Lower leg skin (tissue), 4 donors: ENCODE results near the gene PIGQ. TPM values are rescaled to one million over a fixed set of nuclear protein-coding genes. Genes with fewer than 3 reads are reported as not detected.

Experiments used
- DNase-seq, 2 donors: peaks; one replicate each; pipeline ENCODE4 v3.0.0-alpha.2; 2019; ENCODE audit warnings: low spot score in 2 of 2
- H3K4me3 ChIP-seq: fragments of 200-600 bp; sonication (generic); 2 replicates; pipeline ENCODE4 v1.5.1; 2017; ENCODE audit warnings: mild to moderate bottlenecking, low read depth; ENCODE audit not compliant: poor library complexity, severe bottlenecking
- POLR2A ChIP-seq, 2 donors: fragments of 450-650 bp; IDR thresholded peaks; one replicate each; pipeline ENCODE4 v1.6.1; 2016 to 2017; ENCODE audit warnings: antibody characterized with exemption in 2 of 2, mild to moderate bottlenecking in 1 of 2, moderate library complexity in 1 of 2
- WGBS, 2 donors: methylation state at CpG; one replicate each; pipeline ENCODE4 v1.1.5; 2018; 5-methylcytosine and 5-hydroxymethylcytosine counted together
- intact Hi-C: fragments of 100-400 bp; cut with DNase I; formaldehyde crosslinking; loops from one replicate; pipeline ENCODE4 v1.15.0; 2023; ENCODE audit warnings: low total_unique reads
- total RNA-seq, 4 donors: library from RNA; depleted of rRNA; stranded (reverse); fragments of >200 nt; gene quantifications; one replicate each; pipeline ENCODE4 v1.1.0, GENCODE V29; 2016
- TF ChIP-seq, protein P1 (sequence below), 3 donors: fragments of 450-650 bp; IDR thresholded peaks; one replicate each; pipeline ENCODE4 v1.5.1; 2016; ENCODE audit warnings: antibody characterized with exemption in 3 of 3, mild to moderate bottlenecking in 3 of 3, moderate library complexity in 2 of 3

The PIGQ gene
- total RNA-seq, 4 donors from 2014 or later: 33.2 to 46.1 (median 43.5) TPM

DNA sequence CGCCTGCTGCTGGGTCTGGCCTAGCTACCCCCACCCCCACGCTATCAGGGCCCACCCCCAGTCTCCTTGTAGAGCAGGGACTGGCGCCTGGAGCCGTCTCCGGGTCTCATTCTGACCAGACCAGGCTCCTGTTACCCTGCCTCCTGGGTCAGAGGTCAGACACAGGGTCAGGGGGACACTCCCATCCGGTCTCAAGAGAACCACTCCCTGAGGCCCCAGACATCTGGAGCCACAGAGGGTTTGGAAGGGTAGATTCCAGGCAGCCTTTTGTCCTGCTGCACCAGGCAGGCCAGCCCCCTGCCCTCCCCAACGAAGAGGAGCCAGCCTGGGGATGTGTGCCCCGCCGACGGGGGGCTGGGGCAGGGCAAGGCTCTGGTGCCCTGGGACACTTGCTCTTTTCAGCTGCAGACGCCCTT, 60.1 kb downstream of the PIGQ start:
- no peak for DNase-seq
- H3K4me3 ChIP-seq: no peak overlapping the region
- 54 to 56% methylated on average over 10 to 11 of the region's 11 CpGs for WGBS, 2 donors
- TF ChIP-seq POLR2A (IDR thresholded peaks at IDR 0.05): no peak
- TF ChIP-seq, protein P1, sequence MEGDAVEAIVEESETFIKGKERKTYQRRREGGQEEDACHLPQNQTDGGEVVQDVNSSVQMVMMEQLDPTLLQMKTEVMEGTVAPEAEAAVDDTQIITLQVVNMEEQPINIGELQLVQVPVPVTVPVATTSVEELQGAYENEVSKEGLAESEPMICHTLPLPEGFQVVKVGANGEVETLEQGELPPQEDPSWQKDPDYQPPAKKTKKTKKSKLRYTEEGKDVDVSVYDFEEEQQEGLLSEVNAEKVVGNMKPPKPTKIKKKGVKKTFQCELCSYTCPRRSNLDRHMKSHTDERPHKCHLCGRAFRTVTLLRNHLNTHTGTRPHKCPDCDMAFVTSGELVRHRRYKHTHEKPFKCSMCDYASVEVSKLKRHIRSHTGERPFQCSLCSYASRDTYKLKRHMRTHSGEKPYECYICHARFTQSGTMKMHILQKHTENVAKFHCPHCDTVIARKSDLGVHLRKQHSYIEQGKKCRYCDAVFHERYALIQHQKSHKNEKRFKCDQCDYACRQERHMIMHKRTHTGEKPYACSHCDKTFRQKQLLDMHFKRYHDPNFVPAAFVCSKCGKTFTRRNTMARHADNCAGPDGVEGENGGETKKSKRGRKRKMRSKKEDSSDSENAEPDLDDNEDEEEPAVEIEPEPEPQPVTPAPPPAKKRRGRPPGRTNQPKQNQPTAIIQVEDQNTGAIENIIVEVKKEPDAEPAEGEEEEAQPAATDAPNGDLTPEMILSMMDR (IDR thresholded peaks at IDR 0.05): no peak
- intact Hi-C loops: no loop called here

DNA sequence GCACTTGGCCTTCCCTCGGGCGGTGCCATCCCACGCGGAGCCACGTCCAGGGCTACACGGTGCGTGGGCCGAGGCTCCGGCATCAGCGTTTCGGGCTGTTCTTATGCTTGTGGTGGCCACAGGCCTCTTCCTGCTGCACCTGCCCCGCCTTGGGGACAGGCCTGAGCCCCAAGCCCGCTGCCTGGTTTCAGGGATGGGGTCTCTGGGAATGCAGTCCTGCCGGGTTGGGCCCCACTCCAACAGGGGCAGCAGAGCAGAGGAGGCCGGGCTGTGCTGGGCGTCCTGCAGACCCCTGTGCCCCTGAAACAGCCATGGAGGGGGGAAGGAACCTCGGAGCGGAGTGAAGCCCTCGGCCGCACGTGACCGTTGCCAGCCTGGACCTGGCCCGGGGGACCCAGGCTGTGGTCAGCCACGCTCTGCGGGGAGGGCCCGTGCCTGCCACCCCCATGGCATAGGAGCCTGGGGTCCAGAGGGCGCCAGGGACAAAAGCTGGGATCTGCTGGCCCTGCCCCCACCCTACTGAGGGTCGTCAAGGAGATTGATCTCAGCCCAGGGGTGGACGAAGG, 60.6 kb downstream of the PIGQ start:
- intact Hi-C loops: no loop called here
- 42 to 44% methylated on average over 14 to 28 of the region's 29 CpGs for WGBS, 2 donors

DNA sequence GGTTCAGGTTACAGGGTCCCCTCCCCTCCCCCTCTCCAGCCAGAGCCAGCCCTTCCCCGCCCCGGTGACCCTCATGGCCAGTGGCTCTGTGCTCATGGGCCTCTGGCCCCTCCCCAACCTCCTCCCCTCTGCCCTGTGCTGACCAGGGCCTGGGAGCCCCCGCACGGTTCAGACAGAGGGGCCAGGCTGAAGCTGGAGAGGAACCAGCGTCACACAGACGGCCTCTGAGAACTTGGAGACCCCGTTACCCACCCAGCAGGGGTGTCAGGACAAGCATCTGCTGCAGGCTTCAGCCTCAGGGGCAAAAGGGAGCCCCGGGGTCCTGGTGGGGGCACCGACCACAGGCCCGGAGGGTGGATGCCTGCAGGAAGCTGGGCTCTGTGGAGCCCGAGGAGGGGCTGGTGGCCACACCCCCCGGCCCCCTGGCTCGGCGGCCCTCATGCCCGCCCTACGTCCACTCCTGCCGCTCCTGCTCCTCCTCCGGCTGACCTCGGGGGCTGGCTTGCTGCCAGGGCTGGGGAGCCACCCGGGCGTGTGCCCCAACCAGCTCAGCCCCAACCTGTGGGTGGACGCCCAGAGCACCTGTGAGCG, 61.1 kb downstream of the PIGQ start, which contains the start of gene WFIKKN1:
WFIKKN1 (plus strand) TSS at position 171 of the 591 bp plus-strand sequence; CDS start at position 440, 269 bp downstream.
- WGBS, 2 donors: 11% methylated on average over 18 of the region's 23 CpGs; no CpG with 5 or more reads in 1 of the 2 donors
- intact Hi-C loops: no loop called here
- DNase-seq: no peak

More for the DNA sequence above, 60.6 kb downstream of the PIGQ start:
- TF ChIP-seq POLR2A (IDR thresholded peaks at IDR 0.05): no peak
- TF ChIP-seq, protein P1 (IDR thresholded peaks at IDR 0.05): no peak
- no peak for DNase-seq
- H3K4me3 ChIP-seq: no peak overlapping the region

DNA sequence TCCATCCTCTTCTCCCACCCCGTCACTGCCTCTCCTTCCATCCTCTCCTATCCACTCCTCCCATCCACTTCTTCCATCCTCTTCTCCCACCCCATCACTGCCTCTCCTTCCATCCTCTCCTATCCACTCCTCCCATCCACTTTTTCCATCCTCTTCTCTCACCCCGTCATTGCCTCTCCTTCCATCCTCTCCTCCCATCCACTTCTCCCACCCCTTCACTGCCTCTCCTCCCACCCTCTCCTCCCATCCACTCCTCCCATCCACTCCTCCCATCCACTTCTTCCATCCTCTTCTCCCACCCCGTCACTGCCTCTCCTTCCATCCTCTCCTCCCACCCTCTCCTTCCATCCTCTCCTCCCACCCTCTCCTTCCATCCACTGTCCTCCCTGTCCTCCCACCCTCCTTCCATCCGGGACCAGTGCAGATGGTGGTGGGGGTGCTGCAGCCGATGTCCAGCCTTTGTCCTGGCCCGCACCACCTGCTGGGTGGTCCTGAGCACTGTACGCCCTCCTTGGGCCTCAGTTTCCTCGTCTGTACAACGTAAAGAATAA, 62.1 kb downstream of the PIGQ start:
- no peak for DNase-seq
- intact Hi-C loops: no loop called here
- TF ChIP-seq, protein P1 (IDR thresholded peaks at IDR 0.05): no peak
- TF ChIP-seq POLR2A (IDR thresholded peaks at IDR 0.05): no peak
- WGBS, 2 donors: 54 to 70% methylated on average over 9 of the region's 9 CpGs
- H3K4me3 ChIP-seq: no peak overlapping the region

More for the DNA sequence above, 61.1 kb downstream of the PIGQ start, which contains the start of gene WFIKKN1:
- TF ChIP-seq, protein P1 (IDR thresholded peaks at IDR 0.05): no peak
- TF ChIP-seq POLR2A (IDR thresholded peaks at IDR 0.05): no peak
- no peak within 1 kb of the TSS for H3K4me3 ChIP-seq

DNA sequence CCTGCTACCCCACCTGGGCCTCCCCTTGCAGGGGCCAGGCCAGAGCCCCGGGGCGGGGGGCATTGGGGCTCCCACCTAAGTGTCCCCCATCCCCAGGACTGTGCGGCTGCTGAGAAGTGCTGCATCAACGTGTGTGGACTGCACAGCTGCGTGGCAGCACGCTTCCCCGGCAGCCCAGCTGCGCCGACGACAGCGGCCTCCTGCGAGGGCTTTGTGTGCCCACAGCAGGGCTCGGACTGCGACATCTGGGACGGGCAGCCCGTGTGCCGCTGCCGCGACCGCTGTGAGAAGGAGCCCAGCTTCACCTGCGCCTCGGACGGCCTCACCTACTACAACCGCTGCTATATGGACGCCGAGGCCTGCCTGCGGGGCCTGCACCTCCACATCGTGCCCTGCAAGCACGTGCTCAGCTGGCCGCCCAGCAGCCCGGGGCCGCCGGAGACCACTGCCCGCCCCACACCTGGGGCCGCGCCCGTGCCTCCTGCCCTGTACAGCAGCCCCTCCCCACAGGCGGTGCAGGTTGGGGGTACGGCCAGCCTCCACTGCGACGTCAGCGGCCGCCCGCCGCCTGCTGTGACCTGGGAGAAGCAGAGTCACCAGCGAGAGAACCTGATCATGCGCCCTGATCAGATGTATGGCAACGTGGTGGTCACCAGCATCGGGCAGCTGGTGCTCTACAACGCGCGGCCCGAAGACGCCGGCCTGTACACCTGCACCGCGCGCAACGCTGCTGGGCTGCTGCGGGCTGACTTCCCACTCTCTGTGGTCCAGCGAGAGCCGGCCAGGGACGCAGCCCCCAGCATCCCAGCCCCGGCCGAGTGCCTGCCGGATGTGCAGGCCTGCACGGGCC, 62.9 kb downstream of the PIGQ start:
- DNase-seq: no peak
- intact Hi-C loops: no loop called here
- WGBS, 2 donors: 90 to 95% methylated on average over 19 to 60 of the region's 67 CpGs
- no peak overlapping the region for H3K4me3 ChIP-seq
- TF ChIP-seq POLR2A (IDR thresholded peaks at IDR 0.05): no peak
